Neuronal stem cell (in vitro differentiated cells): ENCODE results near the gene TOMM40L.

Experiments
- DNase-seq: peaks from one replicate; pipeline ENCODE4 v3.0.0-alpha.2; 2013; ENCODE audit warnings: low spot score
- H2AFZ ChIP-seq: one replicate; pipeline ENCODE4 v1.6.1; 2013; ENCODE audit warnings: mild to moderate bottlenecking, low read length, inconsistent platforms
- H2AK5ac ChIP-seq: 2 replicates; pipeline ENCODE4 v1.6.1; 2013; ENCODE audit warnings: low read depth, mild to moderate bottlenecking, inconsistent platforms, low read length, moderate library complexity, mixed read lengths
- H2BK120ac ChIP-seq: 2 replicates; pipeline ENCODE4 v1.6.1; 2013; ENCODE audit warnings: low read depth, mild to moderate bottlenecking, inconsistent platforms, low read length, moderate library complexity, mixed read lengths
- H2BK12ac ChIP-seq: one replicate; pipeline ENCODE4 v1.6.1; 2013; ENCODE audit warnings: low read length, inconsistent platforms
- H2BK15ac ChIP-seq: 2 replicates; pipeline ENCODE4 v1.6.1; 2013; ENCODE audit warnings: mild to moderate bottlenecking, low read length, inconsistent platforms, mixed read lengths
- H2BK5ac ChIP-seq: one replicate; pipeline ENCODE4 v1.6.1; 2013; ENCODE audit warnings: inconsistent platforms, mild to moderate bottlenecking, low read length, moderate library complexity
- H3K14ac ChIP-seq: one replicate; pipeline ENCODE4 v1.6.1; 2013; ENCODE audit warnings: low read length, inconsistent platforms
- H3K18ac ChIP-seq: 2 replicates; pipeline ENCODE4 v1.6.1; 2013; ENCODE audit warnings: low read length, inconsistent platforms
- H3K23ac ChIP-seq: 2 replicates; pipeline ENCODE4 v1.6.1; 2013; ENCODE audit warnings: low read depth, mild to moderate bottlenecking, mixed read lengths, low read length, inconsistent platforms; ENCODE audit not compliant: poor library complexity
- H3K27ac ChIP-seq: replicated peaks from 3 replicates; pipeline ENCODE4 v1.5.1; 2013; ENCODE audit warnings: low read length, inconsistent platforms
- H3K27me3 ChIP-seq, 3 experiments: 2 replicates each; pipeline ENCODE4 v1.6.1; 2013; ENCODE audit warnings: low read length in 3 of 3, mild to moderate bottlenecking in 2 of 3, inconsistent platforms in 1 of 3, low read depth in 1 of 3, mixed read lengths in 1 of 3, moderate library complexity in 1 of 3; ENCODE audit not compliant: control insufficient read depth in 3 of 3, insufficient read depth in 3 of 3
- H3K36me3 ChIP-seq, 2 donors: replicated peaks in 1 of 2; 2 replicates each; pipeline ENCODE4 v1.6.1; 2013; ENCODE audit warnings: low read length in 2 of 2; ENCODE audit not compliant: control insufficient read depth in 2 of 2, insufficient read depth in 2 of 2
- H3K4ac ChIP-seq: 2 replicates; pipeline ENCODE4 v1.6.1; 2013; ENCODE audit warnings: inconsistent platforms, mild to moderate bottlenecking, low read length, moderate library complexity
- H3K4me1 ChIP-seq, 2 donors: 1 replicate in 1 of 2; 2 replicates in 1 of 2; pipeline ENCODE4 v1.6.1; 2013; ENCODE audit warnings: low read length in 2 of 2, low read depth in 1 of 2; ENCODE audit not compliant: control insufficient read depth in 2 of 2, insufficient read depth in 1 of 2
- H3K4me2 ChIP-seq: one replicate; pipeline ENCODE4 v1.6.1; 2013; ENCODE audit warnings: mild to moderate bottlenecking, low read length, inconsistent platforms; ENCODE audit not compliant: insufficient read depth, poor library complexity, severe bottlenecking
- H3K4me3 ChIP-seq, 2 donors: 2 replicates each; pipeline ENCODE4 v1.5.1; 2013; ENCODE audit warnings: low read length in 2 of 2, mild to moderate bottlenecking in 2 of 2, inconsistent platforms in 1 of 2, moderate library complexity in 1 of 2
- H3K79me1 ChIP-seq: one replicate; pipeline ENCODE4 v1.6.1; 2013; ENCODE audit warnings: low read depth, mild to moderate bottlenecking, inconsistent platforms, low read length, moderate library complexity
- H3K9ac ChIP-seq: one replicate; pipeline ENCODE4 v1.6.1; 2013; ENCODE audit warnings: mild to moderate bottlenecking, low read depth, low read length, inconsistent platforms; ENCODE audit not compliant: poor library complexity
- H3K9me3 ChIP-seq, 2 donors: replicated peaks in 1 of 2; 2 replicates each; pipeline versions ENCODE3 to v1.6.1; 2013; ENCODE audit warnings: low read length in 2 of 2, mild to moderate bottlenecking in 2 of 2, inconsistent platforms in 1 of 2, low read depth in 1 of 2, mixed read lengths in 1 of 2, moderate library complexity in 1 of 2; ENCODE audit not compliant: control insufficient read depth in 2 of 2, insufficient read depth in 1 of 2
- H4K8ac ChIP-seq: one replicate; pipeline ENCODE4 v1.6.1; 2013; ENCODE audit warnings: low read depth, mild to moderate bottlenecking, inconsistent platforms, low read length, moderate library complexity
- H4K91ac ChIP-seq: one replicate; pipeline ENCODE4 v1.6.1; 2013; ENCODE audit warnings: low read length, low read depth, mild to moderate bottlenecking, inconsistent platforms; ENCODE audit not compliant: poor library complexity
- WGBS, 2 donors: extraction: QIAGEN DNeasy Blood & Tissue Kit; methylation state at CpG; one replicate each; pipeline ENCODE4 v1.1.7; 2013; ENCODE audit warnings: missing lambda C conversion rate in 2 of 2, mixed read lengths in 1 of 2; ENCODE audit not compliant: insufficient read length in 2 of 2, insufficient replicate concordance in 1 of 2; ENCODE audit errors: extremely low coverage in 2 of 2; 5-methylcytosine and 5-hydroxymethylcytosine counted together

The TOMM40L gene

DNA sequence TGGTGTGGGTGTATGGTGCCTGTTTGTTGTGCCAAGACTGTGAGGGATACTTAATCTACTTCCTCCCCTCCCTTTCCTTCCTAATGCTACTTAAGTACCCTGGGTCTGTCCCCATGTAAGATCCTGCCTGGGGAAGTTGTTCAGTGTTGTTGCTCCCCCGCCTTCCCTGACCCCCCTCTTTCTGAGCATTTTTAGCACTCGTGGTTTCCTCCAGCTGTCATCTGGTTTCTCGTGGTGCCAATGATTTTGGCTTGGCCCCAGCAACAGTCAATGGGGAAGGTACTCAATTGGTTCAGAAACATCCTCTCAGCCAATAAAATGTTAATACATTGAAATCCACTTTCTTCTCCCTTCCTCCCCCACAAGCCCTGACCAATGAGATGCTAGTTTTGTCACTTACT, 40.6 kb upstream of the TOMM40L start:
- H3K27ac ChIP-seq: no peak overlapping the region
- no peak overlapping the region for H3K23ac ChIP-seq
- no peaks in the 10 kb centered on the region for H3K27me3 ChIP-seq
- H2BK5ac ChIP-seq: no peak overlapping the region
- H2AK5ac ChIP-seq: no peak overlapping the region
- no peak overlapping the region for H3K4ac ChIP-seq
- H2BK120ac ChIP-seq: no peak overlapping the region
- no peak overlapping the region for H3K18ac ChIP-seq
- no peaks in the 10 kb centered on the region for H3K36me3 ChIP-seq
- H2BK15ac ChIP-seq: no peak overlapping the region
- no peak for DNase-seq
- H3K4me1 ChIP-seq: no peaks in the 10 kb centered on the region
- no peak overlapping the region for H3K4me2 ChIP-seq
- H2BK12ac ChIP-seq: no peak overlapping the region
- H4K8ac ChIP-seq: no peak overlapping the region
- H3K79me1 ChIP-seq: no peaks in the 10 kb centered on the region
- H3K9ac ChIP-seq: no peak overlapping the region
- no CpG with 5 or more reads among the region's 3 CpGs for WGBS, 2 donors
- no peak overlapping the region for H2AFZ ChIP-seq
- H3K14ac ChIP-seq: no peak overlapping the region
- no peak overlapping the region for H4K91ac ChIP-seq
- H3K9me3 ChIP-seq: no peaks in the 10 kb centered on the region
- no peak overlapping the region for H3K4me3 ChIP-seq

DNA sequence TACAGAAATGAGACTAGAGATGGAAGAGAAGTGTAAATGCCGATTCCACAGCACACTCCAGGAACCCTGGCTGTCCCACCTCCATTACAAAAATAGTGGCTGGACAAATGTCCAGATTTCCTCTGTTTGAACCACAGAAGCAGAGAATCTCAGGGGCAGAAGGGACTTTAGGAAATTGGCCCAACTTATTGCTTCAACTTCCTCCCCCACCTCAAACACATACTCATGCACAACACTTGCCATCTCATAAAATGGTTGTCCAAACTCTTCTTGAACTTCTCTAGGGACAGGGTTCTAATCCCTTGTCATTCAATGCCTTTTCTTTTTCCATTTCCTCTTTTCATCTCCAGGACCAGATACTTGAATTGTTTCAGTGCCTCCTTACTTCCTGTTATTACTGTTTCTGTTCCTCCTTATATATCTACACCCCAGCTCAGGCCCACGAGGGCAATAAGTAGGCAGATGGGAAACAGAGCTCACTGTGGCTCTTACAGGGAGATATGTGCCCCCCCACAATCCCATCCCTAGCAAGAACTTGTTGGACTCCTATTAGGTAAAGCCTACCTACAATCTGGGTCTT, 40.0 kb upstream of the TOMM40L start:
- H3K4ac ChIP-seq: no peak overlapping the region
- no peak overlapping the region for H3K27ac ChIP-seq
- no peak overlapping the region for H2BK120ac ChIP-seq
- no CpG with 5 or more reads among the region's 2 CpGs for WGBS, 2 donors
- H3K18ac ChIP-seq: no peak overlapping the region
- H3K23ac ChIP-seq: no peak overlapping the region
- H4K8ac ChIP-seq: no peak overlapping the region
- no peaks in the 10 kb centered on the region for H3K4me1 ChIP-seq
- no peak overlapping the region for H2AK5ac ChIP-seq
- no peak overlapping the region for H2BK15ac ChIP-seq
- no peaks in the 10 kb centered on the region for H3K9me3 ChIP-seq
- no peaks in the 10 kb centered on the region for H3K79me1 ChIP-seq
- DNase-seq: no peak
- no peak overlapping the region for H4K91ac ChIP-seq
- no peaks in the 10 kb centered on the region for H3K36me3 ChIP-seq
- H2BK5ac ChIP-seq: no peak overlapping the region
- no peak overlapping the region for H3K4me2 ChIP-seq
- H3K14ac ChIP-seq: no peak overlapping the region
- H3K4me3 ChIP-seq: no peak overlapping the region
- no peak overlapping the region for H2AFZ ChIP-seq
- no peak overlapping the region for H2BK12ac ChIP-seq
- H3K27me3 ChIP-seq: no peaks in the 10 kb centered on the region
- H3K9ac ChIP-seq: no peak overlapping the region

DNA sequence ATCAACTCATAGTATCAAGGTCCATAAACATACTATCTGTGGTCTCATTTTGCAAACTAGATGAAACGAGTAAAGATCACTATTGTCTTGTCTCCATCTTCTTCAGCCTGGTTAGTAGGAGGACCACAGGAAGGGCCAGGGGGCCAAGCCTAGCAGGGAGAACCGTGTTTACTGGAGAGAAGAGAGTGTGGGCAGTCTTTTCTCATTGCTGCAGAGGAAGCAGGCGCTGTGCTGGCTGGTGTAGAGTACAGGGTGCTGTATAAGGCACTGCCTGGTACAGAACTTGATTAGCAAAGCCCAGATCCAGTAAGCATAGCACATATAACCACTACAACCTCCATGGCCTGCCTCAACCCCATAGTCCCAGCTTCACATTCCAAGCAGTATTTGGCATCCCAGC, 38.5 kb upstream of the TOMM40L start:
- H3K4me1 ChIP-seq: peaks cover 0 to 2% of the 10 kb centered on the region in 2 donors
- H3K14ac ChIP-seq: no peak overlapping the region
- H3K9ac ChIP-seq: no peak overlapping the region
- no peak overlapping the region for H4K91ac ChIP-seq
- no peak overlapping the region for H3K23ac ChIP-seq
- no peak overlapping the region for H3K27ac ChIP-seq
- H3K4ac ChIP-seq: peak overlapping the region; percentile 6
- H3K9me3 ChIP-seq: no peaks in the 10 kb centered on the region
- no peak overlapping the region for H3K4me3 ChIP-seq
- H2BK12ac ChIP-seq: no peak overlapping the region
- H3K36me3 ChIP-seq: peaks cover 0 to 3% of the 10 kb centered on the region in 2 donors
- H3K79me1 ChIP-seq: no peaks in the 10 kb centered on the region
- H3K4me2 ChIP-seq: no peak overlapping the region
- H2BK120ac ChIP-seq: no peak overlapping the region
- no CpG with 5 or more reads among the region's 3 CpGs for WGBS, 2 donors
- no peak overlapping the region for H4K8ac ChIP-seq
- no peak for DNase-seq
- H2BK15ac ChIP-seq: no peak overlapping the region
- no peak overlapping the region for H3K18ac ChIP-seq
- H2AFZ ChIP-seq: no peak overlapping the region
- no peak overlapping the region for H2BK5ac ChIP-seq
- no peak overlapping the region for H2AK5ac ChIP-seq
- H3K27me3 ChIP-seq: no peaks in the 10 kb centered on the region

DNA sequence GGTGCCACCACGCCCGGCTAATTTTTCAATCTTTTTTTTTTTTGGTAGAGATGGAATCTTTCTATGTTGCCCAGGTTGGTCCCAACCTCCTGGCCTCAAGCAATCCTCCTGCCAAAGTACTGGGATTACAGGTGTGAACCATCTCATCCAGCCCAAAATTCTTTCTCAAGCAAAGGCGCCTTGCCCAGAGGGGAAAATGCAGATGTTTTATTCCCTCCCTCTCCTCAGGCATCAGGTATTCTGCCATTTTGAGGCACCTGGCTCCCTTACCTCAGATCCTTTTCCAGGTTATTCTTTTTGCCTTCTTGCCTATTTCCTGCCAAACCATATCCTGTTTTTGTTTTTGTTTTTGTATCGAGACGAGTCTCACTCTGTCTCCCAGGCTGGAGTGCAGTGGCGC, 37.5 kb upstream of the TOMM40L start:
- Histone ChIP-seq H3K4me1 (peaks cover 0 to 4% of the 10 kb centered on the region in 2 donors), H3K79me1 (no peaks in the 10 kb centered on the region), H2BK120ac (no peak overlapping the region), H3K9ac (no peak overlapping the region), H3K23ac (no peak overlapping the region), H3K14ac (no peak overlapping the region), H2AFZ (no peak overlapping the region), H3K4ac (no peak overlapping the region), H4K8ac (no peak overlapping the region), H2BK15ac (no peak overlapping the region), H2AK5ac (no peak overlapping the region), H4K91ac (no peak overlapping the region), H3K27ac (no peak overlapping the region), H3K27me3 (no peaks in the 10 kb centered on the region), H2BK12ac (no peak overlapping the region), H3K9me3 (no peaks in the 10 kb centered on the region), H3K18ac (no peak overlapping the region), H2BK5ac (no peak overlapping the region), H3K4me3 (no peak overlapping the region), H3K36me3 (peaks cover 0 to 3% of the 10 kb centered on the region in 2 donors), H3K4me2 (no peak overlapping the region)
- no peak for DNase-seq
- WGBS, 2 donors: no CpG with 5 or more reads among the region's 6 CpGs
